ENCODE data around the gene TMTC1. TPM values are rescaled to one million over a fixed set of nuclear protein-coding genes. Genes with fewer than 3 reads are reported as not detected.

Gene TMTC1
- polyA plus RNA-seq, 1 donor (not counting 4 experiments of a cell fraction or from before 2014, with no cell fraction given): 3.7 TPM

- no peak for DNase-seq (ENCODE audit: low read depth, low spot score)
- dilution Hi-C loops (cut with MboI; ENCODE audit: extremely low pct_ligation_motif_present, low sequenced_read_pairs): no loop called here
- TF ChIP-seq EZH2 (IDR thresholded peaks at IDR 0.05; ENCODE audit: low read length): no peak
- no peak for TF ChIP-seq CTCF (optimal IDR thresholded peaks at IDR 0.05 in 1 of 3, IDR thresholded peaks at IDR 0.05 in 1 of 3, conservative IDR thresholded peaks at IDR 0.05 in 1 of 3; ENCODE audit: extremely low read depth in 1 of 3, insufficient read depth in 2 of 3, low read length in 3 of 3)
- Histone ChIP-seq H3K9me3 (ENCODE audit: control insufficient read depth, low read depth, low read length) (no peaks in the 10 kb centered on the region), H3K4me3 (ENCODE audit: control insufficient read depth in 2 of 3, extremely low read depth in 1 of 3, insufficient read depth in 2 of 3, low read depth in 1 of 3, low read length in 3 of 3) (no peak overlapping the region), H3K79me2 (ENCODE audit: control insufficient read depth, insufficient read depth, low read length) (no peaks in the 10 kb centered on the region), H4K20me1 (ENCODE audit: control insufficient read depth, extremely low read depth, insufficient read depth, low read length) (no peaks in the 10 kb centered on the region), H3K9ac (ENCODE audit: control insufficient read depth, extremely low read depth, insufficient read depth, low read length) (no peak overlapping the region), H3K4me2 (ENCODE audit: control insufficient read depth, extremely low read depth, insufficient read depth, low read depth, low read length) (no peak overlapping the region), H3K36me3 (ENCODE audit: control insufficient read depth in 2 of 2, extremely low read depth in 1 of 2, insufficient read depth in 2 of 2, low read length in 2 of 2) (no peaks in the 10 kb centered on the region), H3K4me1 (ENCODE audit: control insufficient read depth, extremely low read depth, insufficient read depth, low read length) (peaks cover 4% of the 10 kb centered on the region), H3K27me3 (ENCODE audit: control insufficient read depth, extremely low read depth, insufficient read depth, low read length) (no peaks in the 10 kb centered on the region), H3K27ac (ENCODE audit: control insufficient read depth, insufficient read depth, low read length) (no peak overlapping the region), H3K9me1 (ENCODE audit: control insufficient read depth, extremely low read depth, insufficient read depth, low read length) (no peaks in the 10 kb centered on the region), H2AFZ (ENCODE audit: control insufficient read depth, low read length) (no peak overlapping the region)
- no peak for FAIRE-seq
These were observed 274.2 kb downstream of the TMTC1 start for GRCh38 chr12:29509503-29509902.

GRCh38 chr12:29508949-29509348, 274.8 kb downstream of the TMTC1 start:
- H3K27ac ChIP-seq (ENCODE audit: control insufficient read depth, insufficient read depth, low read length): no peak overlapping the region
- no peaks in the 10 kb centered on the region for H3K9me1 ChIP-seq (ENCODE audit: control insufficient read depth, extremely low read depth, insufficient read depth, low read length)
- no peaks in the 10 kb centered on the region for H3K79me2 ChIP-seq (ENCODE audit: control insufficient read depth, insufficient read depth, low read length)
- no peak overlapping the region for H2AFZ ChIP-seq (ENCODE audit: control insufficient read depth, low read length)
- H3K9me3 ChIP-seq (ENCODE audit: control insufficient read depth, low read depth, low read length): no peaks in the 10 kb centered on the region
- H4K20me1 ChIP-seq (ENCODE audit: control insufficient read depth, extremely low read depth, insufficient read depth, low read length): no peaks in the 10 kb centered on the region
- dilution Hi-C loops (cut with MboI; ENCODE audit: extremely low pct_ligation_motif_present, low sequenced_read_pairs): no loop called here
- H3K4me2 ChIP-seq (ENCODE audit: control insufficient read depth, extremely low read depth, insufficient read depth, low read depth, low read length): no peak overlapping the region
- H3K36me3 ChIP-seq (ENCODE audit: control insufficient read depth in 2 of 2, extremely low read depth in 1 of 2, insufficient read depth in 2 of 2, low read length in 2 of 2): no peaks in the 10 kb centered on the region
- no peak for TF ChIP-seq EZH2 (IDR thresholded peaks at IDR 0.05; ENCODE audit: low read length)
- TF ChIP-seq CTCF (optimal IDR thresholded peaks at IDR 0.05 in 1 of 3, IDR thresholded peaks at IDR 0.05 in 1 of 3, conservative IDR thresholded peaks at IDR 0.05 in 1 of 3; ENCODE audit: extremely low read depth in 1 of 3, insufficient read depth in 2 of 3, low read length in 3 of 3): no peak
- FAIRE-seq (no peak), DNase-seq (ENCODE audit: low read depth, low spot score) (no peak)
- no peak overlapping the region for H3K4me3 ChIP-seq (ENCODE audit: control insufficient read depth in 2 of 3, extremely low read depth in 1 of 3, insufficient read depth in 2 of 3, low read depth in 1 of 3, low read length in 3 of 3)
- H3K4me1 ChIP-seq (ENCODE audit: control insufficient read depth, extremely low read depth, insufficient read depth, low read length): peaks cover 4% of the 10 kb centered on the region
- H3K27me3 ChIP-seq (ENCODE audit: control insufficient read depth, extremely low read depth, insufficient read depth, low read length): no peaks in the 10 kb centered on the region
- H3K9ac ChIP-seq (ENCODE audit: control insufficient read depth, extremely low read depth, insufficient read depth, low read length): no peak overlapping the region
